Measurements from ENCODE around the gene HMCN2. TPM values are rescaled to one million over a fixed set of nuclear protein-coding genes. Genes with fewer than 3 reads are reported as not detected.

HMCN2 gene
- total and polyA plus RNA-seq, 2 of the 4 experiments (the other 2 are of a cell fraction), result 0.02 TPM; not detected in 1

GRCh38 chr9:130337784-130338380 lies 72.3 kb downstream of the HMCN2 start:
- Histone ChIP-seq H2BK120ac (ENCODE audit: low read depth, low read length) (no peak overlapping the region), H3K4me1 (ENCODE audit: control insufficient read depth, insufficient read depth, low read length) (peaks cover 3% of the 10 kb centered on the region; the same call in 1 of the 2 replicates), H3K14ac (replicated peaks; ENCODE audit: low read depth, low read length) (no peak overlapping the region), H3K4ac (ENCODE audit: low read depth, low read length) (no peak overlapping the region), H3K79me1 (ENCODE audit: low read depth in 1 of 2, low read length in 2 of 2) (no peaks in the 10 kb centered on the region), H4K91ac (ENCODE audit: insufficient read depth, low read depth, low read length) (no peak overlapping the region), H3K56ac (ENCODE audit: extremely low read depth, insufficient read depth, low read length) (no peak overlapping the region), H3K9me1 (ENCODE audit: insufficient read depth, low read length) (no peaks in the 10 kb centered on the region), H2BK20ac (ENCODE audit: low read depth, low read length) (no peak overlapping the region), H2AFZ (replicated peaks; ENCODE audit: low read length, poor library complexity) (no peak overlapping the region), H4K20me1 (ENCODE audit: insufficient read depth, low read length) (no peaks in the 10 kb centered on the region), H3K4me2 (ENCODE audit: low read depth, low read length) (no peak overlapping the region), H3K27me3 (ENCODE audit: control insufficient read depth, insufficient read depth, low read length) (peaks cover 26% of the 10 kb centered on the region), H3K18ac (ENCODE audit: low read depth, low read length) (no peak overlapping the region), H2BK5ac (ENCODE audit: low read depth, low read length, poor library complexity, severe bottlenecking) (no peak overlapping the region), H3K27ac (ENCODE audit: insufficient read depth, low read length) (no peak overlapping the region), H2BK15ac (ENCODE audit: low read depth, low read length) (no peak overlapping the region), H4K5ac (ENCODE audit: low read depth, low read length) (no peak overlapping the region), H3K9ac (ENCODE audit: low read depth, low read length) (no peak overlapping the region), H3K36me3 (ENCODE audit: control insufficient read depth, insufficient read depth, low read length) (no peaks in the 10 kb centered on the region), H4K8ac (ENCODE audit: low read depth in 2 of 2, low read length in 2 of 2) (no peak overlapping the region), H3K23ac (ENCODE audit: low read depth, low read length) (no peak overlapping the region), H3K4me3 (ENCODE audit: insufficient read depth, low read depth, low read length) (no peak overlapping the region), H2AK9ac (replicated peaks; ENCODE audit: low read depth, low read length, poor library complexity) (no peak overlapping the region), H2AK5ac (ENCODE audit: low read depth, low read length) (no peak overlapping the region), H3K9me3 (ENCODE audit: control insufficient read depth, insufficient read depth, low read length) (no peaks in the 10 kb centered on the region)
- ATAC-seq (ENCODE audit: low read depth), result no peak
- intact Hi-C loops (cut with micrococcal nuclease), result loop anchor here (10.0 kb wide), 1 partner anchor 63 kb away; no protein-coding TSS in a partner anchor
- no TSS peak for BruUV-seq (replicated peaks)
- DNase-seq, result no peak
- ChIA-PET CTCF (no interaction called here), POLR2A (ENCODE audit: unreplicated experiment) (no interaction called here)
- dilution Hi-C loops (cut with HindIII; ENCODE audit: low sequenced_read_pairs, unreplicated experiment), result no loop called here
- WGBS, 2 experiments (ENCODE audit: extremely low coverage in 2 of 2, insufficient read length in 1 of 2), result 92% methylated on average over 9 of the region's 16 CpGs; no CpG with 5 or more reads in 1 of the 2 experiments
- no peak for TF ChIP-seq USF2 (IDR thresholded peaks at IDR 0.05; ENCODE audit: low read depth, low read length)
- TF ChIP-seq FOS (IDR thresholded peaks at IDR 0.05; ENCODE audit: low read depth, low read length), result no peak
- TF ChIP-seq RCOR1 (IDR thresholded peaks at IDR 0.05; ENCODE audit: insufficient replicate concordance, low read length), result no peak
- no peak for TF ChIP-seq POLR2A (IDR thresholded peaks at IDR 0.05; ENCODE audit: low read depth, low read length)
- no peak for TF ChIP-seq NFE2L2 (IDR thresholded peaks at IDR 0.05; ENCODE audit: low read depth, low read length)
- TF ChIP-seq RFX5 (IDR thresholded peaks at IDR 0.05; ENCODE audit: low read depth, low read length), result no peak
- no peak for TF ChIP-seq MAZ (IDR thresholded peaks at IDR 0.05; ENCODE audit: borderline replicate concordance, low read depth, low read length)
- no peak for TF ChIP-seq ELK1 (IDR thresholded peaks at IDR 0.05; ENCODE audit: borderline replicate concordance, low read depth, low read length)
- no peak for TF ChIP-seq MXI1 (IDR thresholded peaks at IDR 0.05; ENCODE audit: borderline replicate concordance, low read depth, low read length)
- no peak for TF ChIP-seq CEBPB (IDR thresholded peaks at IDR 0.05; ENCODE audit: low read depth, low read length)
- no peak for TF ChIP-seq BHLHE40 (IDR thresholded peaks at IDR 0.05; ENCODE audit: low read depth, low read length)
- no peak for TF ChIP-seq SMC3 (IDR thresholded peaks at IDR 0.05; ENCODE audit: low read depth, low read length)
- no peak for TF ChIP-seq CTCF (conservative IDR thresholded peaks at IDR 0.05; ENCODE audit: low read depth, low read length)
- TF ChIP-seq RAD21 (IDR thresholded peaks at IDR 0.05; ENCODE audit: low read length), result no peak
- TF ChIP-seq CHD1 (IDR thresholded peaks at IDR 0.05; ENCODE audit: low read depth, low read length), result no peak
- TF ChIP-seq MAFK (IDR thresholded peaks at IDR 0.05; ENCODE audit: low read depth, low read length), result no peak
- in situ Hi-C loops (cut with MboI; ENCODE audit: low sequenced_read_pairs), result loop anchor here (5.0 kb wide), 1 partner anchor 226 kb away; no protein-coding TSS in a partner anchor
